ENCODE measurements around the gene MRPS12. TPM values are rescaled to one million over a fixed set of nuclear protein-coding genes. Genes with fewer than 3 reads are reported as not detected.
"Not testable (repeated sequence)": the region's sequence is repeated elsewhere in the genome, so short reads cannot be mapped to it uniquely, and the experiment has no call there.

MRPS12 gene
- total RNA-seq: 9.9 TPM

- no peaks in the 10 kb centered on the region for H3K27me3 ChIP-seq (ENCODE audit: insufficient read depth, low read length)
- peaks cover 38% of the 10 kb centered on the region for H3K4me1 ChIP-seq (ENCODE audit: insufficient read depth, low read length)
- peak within 1 kb of the TSS; percentile 73 for H3K4me3 ChIP-seq (ENCODE audit: low read length)
- H3K9me3 ChIP-seq (ENCODE audit: low read depth, low read length): no peaks in the 10 kb centered on the region
Observed at GRCh38 chr19:38930776-38931520, at the start of gene MRPS12. TSS of gene MRPS12 (plus strand) at chr19:38930944. CDS start at chr19:38931295, 351 bp downstream.

DNA sequence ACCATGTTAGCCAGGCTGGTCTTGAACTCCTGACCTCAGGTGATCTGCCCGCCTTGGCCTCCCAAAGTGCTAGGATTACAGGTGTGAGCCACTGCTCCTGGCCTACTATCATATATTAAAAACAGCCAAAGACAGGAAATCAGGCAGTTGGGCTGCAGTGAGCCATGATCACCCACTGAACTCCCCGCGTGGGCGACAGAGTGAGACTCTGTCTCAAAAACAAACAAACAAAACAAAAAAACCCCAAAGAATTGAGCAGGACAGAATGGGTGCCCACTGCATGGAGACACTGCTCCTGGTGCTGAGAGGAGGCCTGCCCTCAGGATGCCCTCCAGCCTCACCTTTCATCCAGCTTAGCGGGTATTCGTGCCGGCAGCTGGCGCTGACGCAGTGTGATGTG, 47.5 kb upstream of the MRPS12 start:
- H3K27me3 ChIP-seq (ENCODE audit: insufficient read depth, low read length): no peaks in the 10 kb centered on the region
- peaks cover 14% of the 10 kb centered on the region for H3K4me1 ChIP-seq (ENCODE audit: insufficient read depth, low read length)
- no peaks in the 10 kb centered on the region for H3K9me3 ChIP-seq (ENCODE audit: low read depth, low read length)
- H3K4me3 ChIP-seq (ENCODE audit: low read length): no peak overlapping the region

DNA sequence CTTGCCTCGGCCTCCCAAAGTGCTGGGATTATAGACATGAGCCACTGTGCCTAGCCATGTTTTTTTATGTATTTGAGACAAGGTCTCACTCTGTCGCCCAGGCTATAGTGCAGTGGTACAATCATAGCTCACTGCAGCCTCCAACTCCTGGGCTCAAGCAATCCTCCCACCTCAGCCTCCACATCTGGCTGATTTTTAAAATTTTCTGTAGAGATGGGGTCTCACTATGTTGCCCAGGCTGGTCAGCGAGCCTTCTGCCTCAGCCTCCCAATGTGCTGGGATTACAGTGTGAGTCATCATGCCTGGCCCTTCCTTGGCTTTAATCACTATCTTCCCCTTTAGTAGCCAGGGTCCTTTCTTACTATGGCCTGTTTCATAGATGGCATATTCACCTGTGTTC, 46.1 kb upstream of the MRPS12 start:
- not testable (repeated sequence) for H3K4me1 ChIP-seq (ENCODE audit: insufficient read depth, low read length); H3K9me3 ChIP-seq (ENCODE audit: low read depth, low read length); H3K4me3 ChIP-seq (ENCODE audit: low read length); H3K27me3 ChIP-seq (ENCODE audit: insufficient read depth, low read length)

GRCh38 chr19:38888876-38889275, 41.9 kb upstream of the MRPS12 start:
- no peaks in the 10 kb centered on the region for H3K9me3 ChIP-seq (ENCODE audit: low read depth, low read length)
- H3K4me1 ChIP-seq (ENCODE audit: insufficient read depth, low read length): no peaks in the 10 kb centered on the region
- no peaks in the 10 kb centered on the region for H3K27me3 ChIP-seq (ENCODE audit: insufficient read depth, low read length)
- no peak overlapping the region for H3K4me3 ChIP-seq (ENCODE audit: low read length)

- H3K27me3 ChIP-seq (ENCODE audit: insufficient read depth, low read length): no peaks in the 10 kb centered on the region
- no peak overlapping the region for H3K4me3 ChIP-seq (ENCODE audit: low read length)
- H3K4me1 ChIP-seq (ENCODE audit: insufficient read depth, low read length): no peaks in the 10 kb centered on the region
- H3K9me3 ChIP-seq (ENCODE audit: low read depth, low read length): no peaks in the 10 kb centered on the region
Observed at GRCh38 chr19:38889803-38890202, 40.9 kb upstream of the MRPS12 start.

- no peaks in the 10 kb centered on the region for H3K4me1 ChIP-seq (ENCODE audit: insufficient read depth, low read length)
- no peaks in the 10 kb centered on the region for H3K9me3 ChIP-seq (ENCODE audit: low read depth, low read length)
- no peaks in the 10 kb centered on the region for H3K27me3 ChIP-seq (ENCODE audit: insufficient read depth, low read length)
- no peak overlapping the region for H3K4me3 ChIP-seq (ENCODE audit: low read length)
Observed at GRCh38 chr19:38890686-38891085, 40.1 kb upstream of the MRPS12 start.

GRCh38 chr19:38891771-38892170, 39.0 kb upstream of the MRPS12 start:
- H3K9me3 ChIP-seq (ENCODE audit: low read depth, low read length): no peaks in the 10 kb centered on the region
- no peak overlapping the region for H3K4me3 ChIP-seq (ENCODE audit: low read length)
- H3K27me3 ChIP-seq (ENCODE audit: insufficient read depth, low read length): no peaks in the 10 kb centered on the region
- H3K4me1 ChIP-seq (ENCODE audit: insufficient read depth, low read length): no peaks in the 10 kb centered on the region

GRCh38 chr19:38892841-38893240, 37.9 kb upstream of the MRPS12 start:
- Histone ChIP-seq H3K9me3 (ENCODE audit: low read depth, low read length) (no peaks in the 10 kb centered on the region), H3K4me3 (ENCODE audit: low read length) (no peak overlapping the region), H3K4me1 (ENCODE audit: insufficient read depth, low read length) (peaks cover 5% of the 10 kb centered on the region), H3K27me3 (ENCODE audit: insufficient read depth, low read length) (no peaks in the 10 kb centered on the region)

- no peaks in the 10 kb centered on the region for H3K9me3 ChIP-seq (ENCODE audit: low read depth, low read length)
- no peak overlapping the region for H3K4me3 ChIP-seq (ENCODE audit: low read length)
- H3K27me3 ChIP-seq (ENCODE audit: insufficient read depth, low read length): no peaks in the 10 kb centered on the region
- H3K4me1 ChIP-seq (ENCODE audit: insufficient read depth, low read length): peaks cover 10% of the 10 kb centered on the region
Observed at GRCh38 chr19:38893341-38893771, 37.4 kb upstream of the MRPS12 start.

DNA sequence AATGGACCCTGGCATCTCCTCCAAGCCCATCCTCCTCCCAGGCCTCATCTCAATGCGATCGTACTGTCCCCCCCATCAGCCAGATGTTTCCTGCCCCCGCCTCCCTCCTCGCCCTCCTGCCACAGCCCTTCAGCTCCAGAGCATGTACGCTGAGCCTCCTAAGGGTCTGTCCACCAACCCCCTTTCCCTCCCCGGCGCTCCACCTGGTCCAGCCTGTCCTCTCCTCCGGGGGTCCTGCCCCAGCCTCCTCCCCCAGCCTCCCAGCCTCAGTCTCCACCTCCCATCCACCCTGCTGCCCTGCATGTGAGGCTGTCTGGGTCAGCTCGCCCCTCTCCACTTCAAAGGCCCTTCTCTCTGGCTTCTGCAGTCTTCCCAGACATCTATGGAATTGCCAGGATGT, 35.8 kb upstream of the MRPS12 start:
- Histone ChIP-seq H3K4me3 (ENCODE audit: low read length) (no peak overlapping the region), H3K27me3 (ENCODE audit: insufficient read depth, low read length) (no peaks in the 10 kb centered on the region), H3K4me1 (ENCODE audit: insufficient read depth, low read length) (peaks cover 18% of the 10 kb centered on the region), H3K9me3 (ENCODE audit: low read depth, low read length) (no peaks in the 10 kb centered on the region)

GRCh38 chr19:38898788-38899446, 31.8 kb upstream of the MRPS12 start:
- Histone ChIP-seq H3K9me3 (ENCODE audit: low read depth, low read length) (no peaks in the 10 kb centered on the region), H3K27me3 (ENCODE audit: insufficient read depth, low read length) (no peaks in the 10 kb centered on the region), H3K4me3 (ENCODE audit: low read length) (peak overlapping the region; percentile 84), H3K4me1 (ENCODE audit: insufficient read depth, low read length) (peaks cover 34% of the 10 kb centered on the region)

- Histone ChIP-seq H3K4me1 (ENCODE audit: insufficient read depth, low read length) (peaks cover 34% of the 10 kb centered on the region), H3K4me3 (ENCODE audit: low read length) (peak within 1 kb of the TSS; percentile 84), H3K9me3 (ENCODE audit: low read depth, low read length) (no peaks in the 10 kb centered on the region), H3K27me3 (ENCODE audit: insufficient read depth, low read length) (no peaks in the 10 kb centered on the region)
Observed at GRCh38 chr19:38899447-38900201, 31.1 kb upstream of the MRPS12 start, which contains the start of the genes NFKBIB and SIRT2. TSS of gene NFKBIB (plus strand) at chr19:38899969. CDS start at chr19:38900033, 64 bp downstream. TSS of gene SIRT2 (minus strand) at chr19:38899618. CDS start at chr19:38899521, 97 bp downstream.

- Histone ChIP-seq H3K9me3 (ENCODE audit: low read depth, low read length) (no peaks in the 10 kb centered on the region), H3K27me3 (ENCODE audit: insufficient read depth, low read length) (no peaks in the 10 kb centered on the region), H3K4me3 (ENCODE audit: low read length) (peak overlapping the region; percentile 84), H3K4me1 (ENCODE audit: insufficient read depth, low read length) (peaks cover 34% of the 10 kb centered on the region)
Observed at GRCh38 chr19:38900202-38900629, 30.5 kb upstream of the MRPS12 start.

GRCh38 chr19:38900743-38901190, 30.0 kb upstream of the MRPS12 start:
- Histone ChIP-seq H3K9me3 (ENCODE audit: low read depth, low read length) (no peaks in the 10 kb centered on the region), H3K27me3 (ENCODE audit: insufficient read depth, low read length) (no peaks in the 10 kb centered on the region), H3K4me3 (ENCODE audit: low read length) (no peak overlapping the region), H3K4me1 (ENCODE audit: insufficient read depth, low read length) (peaks cover 34% of the 10 kb centered on the region)

- Histone ChIP-seq H3K4me3 (ENCODE audit: low read length) (no peak overlapping the region), H3K4me1 (ENCODE audit: insufficient read depth, low read length) (peaks cover 34% of the 10 kb centered on the region), H3K9me3 (ENCODE audit: low read depth, low read length) (no peaks in the 10 kb centered on the region), H3K27me3 (ENCODE audit: insufficient read depth, low read length) (no peaks in the 10 kb centered on the region)
Observed at GRCh38 chr19:38901683-38902082, 29.1 kb upstream of the MRPS12 start.
